PC-3 (cell line): ENCODE measurements around the gene SUMO2.

ENCODE experiments used
- CTCF ChIP-seq: fragments of 300-600 bp; sonication (generic); conservative IDR thresholded peaks from 2 replicates; pipeline ENCODE4 v1.5.1; 2017; ENCODE audit warnings: antibody characterized with exemption, low read depth, mild to moderate bottlenecking, low read length
- EZH2 ChIP-seq: fragments of 300-600 bp; sonication (generic); IDR thresholded peaks from one replicate; pipeline ENCODE4 v1.6.1; 2017; ENCODE audit warnings: antibody characterized with exemption, mild to moderate bottlenecking, low read length; ENCODE audit not compliant: unreplicated experiment
- EZH2phosphoT487 ChIP-seq: fragments of 300-600 bp; sonication (generic); IDR thresholded peaks from 2 replicates; pipeline ENCODE4 v1.6.1; 2018; ENCODE audit warnings: mild to moderate bottlenecking, antibody characterized with exemption, low read length, borderline replicate concordance

GRCh38 chr17:75168998-75169397 lies 13.8 kb downstream of the SUMO2 start:
- no peak for TF ChIP-seq CTCF
- TF ChIP-seq EZH2phosphoT487: no peak
- no peak for TF ChIP-seq EZH2
